OCI-LY1 (cell line): Measurements from ENCODE around the gene PMPCB.

ENCODE experiments used
- H2AFZ ChIP-seq: fragments of 200-600 bp; sonication (generic), shearing (Covaris generic); 2 replicates; pipeline ENCODE4 v1.6.0; 2014; ENCODE audit warnings: antibody characterized with exemption, mild to moderate bottlenecking, low read length
- H3F3A ChIP-seq: fragments of 200-600 bp; sonication (generic), shearing (Covaris generic); 2 replicates; pipeline ENCODE4 v1.6.0; 2014; ENCODE audit warnings: mild to moderate bottlenecking, antibody characterized with exemption, low read length, moderate library complexity; ENCODE audit not compliant: insufficient read depth
- H3K27ac ChIP-seq: fragments of 200-600 bp; sonication (generic); 2 replicates; pipeline ENCODE4 v1.5.1; 2014; ENCODE audit warnings: low read length, mixed run types, mild to moderate bottlenecking, low read depth; ENCODE audit not compliant: poor library complexity, severe bottlenecking
- H3K27me3 ChIP-seq: fragments of 200-600 bp; sonication (generic); 2 replicates; pipeline ENCODE4 v1.6.0; 2014; ENCODE audit warnings: antibody characterized with exemption, mild to moderate bottlenecking, low read length, moderate library complexity; ENCODE audit not compliant: insufficient read depth
- H3K36me3 ChIP-seq: fragments of 200-600 bp; sonication (generic); 2 replicates; pipeline ENCODE4 v1.6.1; 2014; ENCODE audit warnings: mild to moderate bottlenecking, antibody characterized with exemption, low read length, moderate library complexity, mixed read lengths; ENCODE audit not compliant: insufficient read depth
- H3K4me1 ChIP-seq: fragments of 200-600 bp; sonication (generic); 2 replicates; pipeline ENCODE4 v1.5.1; 2014; ENCODE audit warnings: mild to moderate bottlenecking, low read length, moderate library complexity; ENCODE audit not compliant: insufficient read depth, severe bottlenecking
- H3K4me2 ChIP-seq: fragments of 200-600 bp; sonication (generic), shearing (Covaris generic); 2 replicates; pipeline ENCODE4 v1.6.1; 2014; ENCODE audit warnings: low read length
- H3K4me3 ChIP-seq: fragments of 200-600 bp; sonication (generic); 2 replicates; pipeline ENCODE4 v1.5.1; 2014; ENCODE audit warnings: low read length, low read depth, mild to moderate bottlenecking, mixed read lengths; ENCODE audit not compliant: poor library complexity, severe bottlenecking
- H3K79me2 ChIP-seq: fragments of 200-600 bp; shearing (Covaris generic); 2 replicates; pipeline ENCODE4 v1.6.1; 2016; ENCODE audit warnings: mixed run types, low read length, mixed read lengths; ENCODE audit not compliant: insufficient read depth
- H3K9ac ChIP-seq: fragments of 200-600 bp; sonication (generic), shearing (Covaris generic); 2 replicates; pipeline ENCODE4 v1.6.1; 2014; ENCODE audit warnings: mild to moderate bottlenecking, low read length, mixed read lengths
- H3K9me2 ChIP-seq: fragments of 200-600 bp; sonication (generic), shearing (Covaris generic); 2 replicates; pipeline ENCODE4 v1.6.1; 2014; ENCODE audit warnings: low read depth, mild to moderate bottlenecking, low read length, mixed read lengths
- H3K9me3 ChIP-seq: fragments of 200-600 bp; shearing (Covaris generic); 2 replicates; pipeline ENCODE4 v1.6.1; 2014; ENCODE audit warnings: low read length, mixed read lengths
- H4K20me1 ChIP-seq: fragments of 200-600 bp; sonication (generic), shearing (Covaris generic); 2 replicates; pipeline ENCODE4 v1.6.0; 2016; ENCODE audit warnings: mild to moderate bottlenecking, low read length; ENCODE audit not compliant: insufficient read depth
- EZH2 ChIP-seq: fragments of 200-600 bp; sonication (generic), shearing (Covaris generic); IDR thresholded peaks from 2 replicates; pipeline ENCODE4 v1.8.0; 2017; ENCODE audit warnings: borderline replicate concordance, mixed run types, mild to moderate bottlenecking, antibody characterized with exemption, low read length, moderate library complexity, mixed read lengths
- TF ChIP-seq, protein P1 (sequence below): fragments of 200-600 bp; sonication (generic), shearing (Covaris generic); IDR thresholded peaks from 2 replicates; pipeline ENCODE4 v1.5.1; 2017; ENCODE audit warnings: mild to moderate bottlenecking, antibody characterized with exemption, low read length, moderate library complexity, mixed read lengths

Gene PMPCB

DNA sequence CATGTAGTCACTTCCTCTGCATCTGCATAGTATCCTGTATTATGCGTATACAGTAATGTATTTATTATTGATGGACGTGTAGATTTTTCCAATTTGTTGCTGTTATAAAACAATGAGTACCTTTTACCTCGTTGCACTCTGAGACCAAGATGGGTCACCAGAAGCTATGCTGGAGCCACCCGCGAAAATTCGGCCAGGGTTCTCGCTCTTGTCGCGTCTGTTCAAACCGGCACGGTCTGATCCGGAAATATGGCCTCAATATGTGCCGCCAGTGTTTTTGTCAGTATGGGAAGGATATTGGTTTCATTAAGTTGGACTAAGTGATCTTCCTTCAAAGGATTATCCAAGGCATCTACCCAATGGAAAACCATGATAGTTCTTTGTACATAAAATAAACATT is 51.2 kb downstream of the PMPCB start:
- Histone ChIP-seq H3K27me3 (no peaks in the 10 kb centered on the region), H3K9ac (peak overlapping the region; percentile 83), H3K36me3 (peaks cover 33% of the 10 kb centered on the region), H3F3A (no peaks in the 10 kb centered on the region), H3K9me2 (no peaks in the 10 kb centered on the region), H3K79me2 (peaks cover 82% of the 10 kb centered on the region), H3K4me2 (peak overlapping the region; percentile 77), H4K20me1 (peaks cover 4% of the 10 kb centered on the region; the same call in 1 of the 2 replicates), H3K4me3 (peak overlapping the region; percentile 76), H3K9me3 (no peaks in the 10 kb centered on the region), H2AFZ (no peak overlapping the region), H3K27ac (peak overlapping the region; percentile 85), H3K4me1 (peaks cover 55% of the 10 kb centered on the region)
- TF ChIP-seq, protein P1, sequence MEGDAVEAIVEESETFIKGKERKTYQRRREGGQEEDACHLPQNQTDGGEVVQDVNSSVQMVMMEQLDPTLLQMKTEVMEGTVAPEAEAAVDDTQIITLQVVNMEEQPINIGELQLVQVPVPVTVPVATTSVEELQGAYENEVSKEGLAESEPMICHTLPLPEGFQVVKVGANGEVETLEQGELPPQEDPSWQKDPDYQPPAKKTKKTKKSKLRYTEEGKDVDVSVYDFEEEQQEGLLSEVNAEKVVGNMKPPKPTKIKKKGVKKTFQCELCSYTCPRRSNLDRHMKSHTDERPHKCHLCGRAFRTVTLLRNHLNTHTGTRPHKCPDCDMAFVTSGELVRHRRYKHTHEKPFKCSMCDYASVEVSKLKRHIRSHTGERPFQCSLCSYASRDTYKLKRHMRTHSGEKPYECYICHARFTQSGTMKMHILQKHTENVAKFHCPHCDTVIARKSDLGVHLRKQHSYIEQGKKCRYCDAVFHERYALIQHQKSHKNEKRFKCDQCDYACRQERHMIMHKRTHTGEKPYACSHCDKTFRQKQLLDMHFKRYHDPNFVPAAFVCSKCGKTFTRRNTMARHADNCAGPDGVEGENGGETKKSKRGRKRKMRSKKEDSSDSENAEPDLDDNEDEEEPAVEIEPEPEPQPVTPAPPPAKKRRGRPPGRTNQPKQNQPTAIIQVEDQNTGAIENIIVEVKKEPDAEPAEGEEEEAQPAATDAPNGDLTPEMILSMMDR: no peak
- TF ChIP-seq EZH2: no peak

DNA sequence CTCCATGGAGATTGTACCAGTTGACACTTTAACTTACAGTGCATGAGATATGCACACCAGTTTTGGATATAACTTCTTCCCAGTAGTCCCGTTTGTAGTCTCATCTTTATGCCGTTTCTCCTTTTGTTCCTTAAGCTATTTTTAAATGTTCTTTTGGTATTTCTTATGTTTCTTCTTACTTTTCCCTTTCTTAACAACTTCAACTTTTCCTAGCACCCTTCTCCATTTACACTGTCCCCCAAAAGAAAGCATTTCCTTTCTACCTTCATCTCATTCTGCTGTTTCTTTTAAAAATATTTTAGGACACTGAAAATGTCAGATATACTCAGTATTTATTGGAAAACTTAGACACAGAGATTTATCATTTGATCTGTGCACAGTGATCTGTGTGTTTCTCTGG is 51.7 kb downstream of the PMPCB start:
- Histone ChIP-seq H2AFZ (no peak overlapping the region), H3K36me3 (peaks cover 38% of the 10 kb centered on the region), H3K4me3 (peak overlapping the region; percentile 76), H3K27me3 (no peaks in the 10 kb centered on the region), H3K79me2 (peaks cover 82% of the 10 kb centered on the region), H3K27ac (peak overlapping the region; percentile 1), H3K9ac (peak overlapping the region; percentile 83), H3K4me2 (peak overlapping the region; percentile 77), H3K9me3 (no peaks in the 10 kb centered on the region), H3F3A (no peaks in the 10 kb centered on the region), H3K9me2 (no peaks in the 10 kb centered on the region), H4K20me1 (peaks cover 4% of the 10 kb centered on the region; the same call in 1 of the 2 replicates), H3K4me1 (peaks cover 52% of the 10 kb centered on the region)
- no peak for TF ChIP-seq EZH2
- TF ChIP-seq, protein P1: no peak

DNA sequence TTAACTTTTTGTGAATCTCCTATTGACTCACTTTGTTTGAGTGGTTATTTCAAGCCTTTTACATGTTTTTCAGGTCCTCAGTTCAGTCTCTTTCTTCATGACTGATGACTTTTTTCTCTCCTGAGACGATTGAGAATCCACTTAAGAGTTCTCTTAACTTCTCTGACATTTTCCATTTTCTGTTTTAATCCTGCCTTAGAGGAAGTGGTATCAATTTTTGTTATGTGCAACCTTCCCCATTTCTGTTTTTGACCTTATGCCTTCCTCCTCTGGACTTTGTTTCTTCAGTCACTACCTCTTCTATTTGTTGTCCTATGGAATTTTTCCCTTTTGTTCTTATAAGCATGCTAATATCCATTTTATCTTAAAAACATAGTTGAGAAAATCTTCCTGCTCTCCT is 52.6 kb downstream of the PMPCB start:
- Histone ChIP-seq H3K9me3 (no peaks in the 10 kb centered on the region), H2AFZ (no peak overlapping the region), H3K27me3 (no peaks in the 10 kb centered on the region), H3K27ac (no peak overlapping the region), H3K4me3 (peak overlapping the region; percentile 76), H4K20me1 (peaks cover 4% of the 10 kb centered on the region; the same call in 1 of the 2 replicates), H3K36me3 (peaks cover 47% of the 10 kb centered on the region), H3K9ac (peak overlapping the region; percentile 83), H3K4me1 (peaks cover 52% of the 10 kb centered on the region), H3F3A (no peaks in the 10 kb centered on the region), H3K9me2 (no peaks in the 10 kb centered on the region), H3K79me2 (peaks cover 83% of the 10 kb centered on the region), H3K4me2 (peak overlapping the region; percentile 77)
- TF ChIP-seq EZH2: no peak
- TF ChIP-seq, protein P1: no peak
